H1 (cell line): Measurements from ENCODE around the gene SGPP2. TPM values are rescaled to one million over a fixed set of nuclear protein-coding genes. Genes with fewer than 3 reads are reported as not detected.

ENCODE experiments used
- EP300 ChIP-seq, 2 experiments: IDR thresholded peaks; 1 replicate in 1 of 2; 2 replicates in 1 of 2; pipeline ENCODE4 v1.6.1; 2011 to 2012; ENCODE audit warnings: low read depth in 2 of 2, low read length in 2 of 2, mild to moderate bottlenecking in 2 of 2, borderline replicate concordance in 1 of 2, inconsistent platforms in 1 of 2, moderate library complexity in 1 of 2
- PHF8 ChIP-seq: fragments of 200-600 bp; sonication (generic); conservative IDR thresholded peaks from 2 replicates; pipeline ENCODE4 v1.7.1; 2012; ENCODE audit warnings: low read depth, mild to moderate bottlenecking, inconsistent platforms, low read length, moderate library complexity
- polyA plus RNA-seq, 7 experiments: library from polyadenylated mRNA; depleted of rRNA in 3 of 7; stranded (reverse) in 5 of 7; unstranded in 2 of 7; fragments of >200 nt in 5 of 7; fragments of 200-250 nt in 2 of 7; gene quantifications; 1 replicate in 5 of 7; 2 replicates in 1 of 7; 4 replicates in 1 of 7; pipeline versions ENCODE4 v1.2.1 to v1.2.3, GENCODE V29; 2011 to 2013; ENCODE audit warnings: missing spikeins in 2 of 7, mixed read lengths in 2 of 7
- total RNA-seq: library from RNA; stranded (reverse); fragmentation: NEBNext Ultra II Directional; extraction: Animal tissue kit (Norgen Biotek cat#: 25700); gene quantifications from 2 replicates; pipeline ENCODE4 v1.2.1, GENCODE V29; 2021

SGPP2 gene
- total and polyA plus RNA-seq, 2 of the 8 experiments (the other 6 are each of a cell fraction or from before 2014, with no cell fraction given), result 0.29 TPM; not detected in 1

GRCh38 chr2:222608081-222608480 lies 183.7 kb downstream of the SGPP2 start (continued):
- TF ChIP-seq EP300 (IDR thresholded peaks at IDR 0.05; ENCODE audit: borderline replicate concordance in 1 of 2, low read depth in 2 of 2, low read length in 2 of 2) (no peak), PHF8 (no peak)
